DLD1 (cell line): Measurements from ENCODE around the gene TESMIN.

Source experiments
- in situ Hi-C: cut with HindIII; loops from 2 replicates; pipeline ENCODE4 v1.10.0; 2017; ENCODE audit warnings: low sequenced_read_pairs

The TESMIN gene

GRCh38 chr11:68664141-68664540 lies 87.2 kb downstream of the TESMIN start:
- in situ Hi-C loops = no loop called here

GRCh38 chr11:68663482-68664010 lies 87.8 kb downstream of the TESMIN start:
- in situ Hi-C loops = no loop called here

GRCh38 chr11:68661697-68662603 lies 89.4 kb downstream of the TESMIN start:
- in situ Hi-C loops = no loop called here

GRCh38 chr11:68661014-68661413 lies 90.3 kb downstream of the TESMIN start:
- in situ Hi-C loops = no loop called here

- in situ Hi-C loops = no loop called here
Observed at GRCh38 chr11:68660066-68660810, 91.1 kb downstream of the TESMIN start.

- in situ Hi-C loops = no loop called here
Observed at GRCh38 chr11:68659158-68659921, 92.0 kb downstream of the TESMIN start.

GRCh38 chr11:68658661-68659060 lies 92.7 kb downstream of the TESMIN start:
- in situ Hi-C loops = no loop called here

GRCh38 chr11:68658097-68658496 lies 93.2 kb downstream of the TESMIN start:
- in situ Hi-C loops = no loop called here
